Adrenal gland (tissue), 12 donors: ENCODE measurements around the gene HOXD13. TPM values are rescaled to one million over a fixed set of nuclear protein-coding genes. Genes with fewer than 3 reads are reported as not detected.
A peak's percentile ranks its signal among the peaks of the same experiment; 100 is the strongest.

Experiments
- DNase-seq, 7 donors: peaks; one replicate each; pipeline ENCODE4 v3.0.0-alpha.2; 2019 to 2020
- H3K27ac ChIP-seq, 5 donors: fragments of 200-600 bp; sonication (generic) in 4 of 5; 1 replicate in 3 of 5; 2 replicates in 2 of 5; pipeline versions ENCODE4 v1.5.1 to v1.8.0; 2016 to 2020; ENCODE audit warnings: mild to moderate bottlenecking in 1 of 5
- H3K27me3 ChIP-seq: fragments of 200-600 bp; 2 replicates; pipeline ENCODE4 v1.8.0; 2021
- H3K36me3 ChIP-seq, 2 donors: fragments of 200-600 bp; replicated peaks in 1 of 2; 1 replicate in 1 of 2; 2 replicates in 1 of 2; pipeline versions ENCODE4 v1.5.1 to v1.8.0; 2018 to 2022
- H3K4me1 ChIP-seq, 2 donors: fragments of 200-600 bp; replicated peaks in 1 of 2; 1 replicate in 1 of 2; 2 replicates in 1 of 2; pipeline versions ENCODE4 v1.5.1 to v1.8.0; 2018 to 2021
- H3K4me3 ChIP-seq, 4 donors: fragments of 200-600 bp; sonication (generic) in 3 of 4; one replicate each; pipeline ENCODE4 v1.5.1; 2016 to 2018
- H3K9me3 ChIP-seq, 3 donors: fragments of 200-600 bp; sonication (generic) in 1 of 3; replicated peaks in 1 of 3; 1 replicate in 2 of 3; 2 replicates in 1 of 3; pipeline versions ENCODE4 v1.5.1 to v1.8.0; 2016 to 2021
- POLR2A ChIP-seq, 2 donors: fragments of 450-650 bp; IDR thresholded peaks; one replicate each; pipeline ENCODE4 v1.6.1; 2017; ENCODE audit warnings: antibody characterized with exemption in 2 of 2, mild to moderate bottlenecking in 2 of 2, moderate library complexity in 1 of 2
- WGBS, 4 donors: extraction: QIAGEN DNeasy Blood & Tissue Kit in 2 of 4; methylation state at CpG; one replicate each; pipeline versions ENCODE4 v1.1.5 to v1.1.7; 2013 to 2017; 5-methylcytosine and 5-hydroxymethylcytosine counted together
- intact Hi-C, 2 donors: fragments of 100-400 bp; cut with DNase I; formaldehyde crosslinking; loops; one replicate each; pipeline versions ENCODE4 v1.14.1 to v1.15.0; 2022 to 2023
- polyA plus RNA-seq, 3 donors: library from polyadenylated mRNA; stranded (reverse); fragments of 200-250 nt in 2 of 3; fragments of 350-450 nt in 1 of 3; fragmentation: Illumina TruSeq in 1 of 3; extraction: RNeasy Lipid Tissue Mini Kit (QIAGEN cat#74804) in 1 of 3; gene quantifications; one replicate each; pipeline ENCODE4 v1.2.3, GENCODE V29; 2013 to 2014
- total RNA-seq, 9 donors: library from RNA; depleted of rRNA in 4 of 9; stranded (reverse); fragments of >200 nt in 4 of 9; fragments of 120-200 nt in 1 of 9; fragmentation: NEBNext Ultra II Directional in 1 of 9; extraction: Animal tissue kit (Norgen Biotek cat#: 25700) in 1 of 9; gene quantifications; one replicate each; pipeline versions ENCODE4 v1.1.0 to v1.2.4, GENCODE V29; 2013 to 2023
- TF ChIP-seq, protein P1 (sequence below), 6 experiments: fragments of 450-650 bp in 4 of 6; fragments of 200-600 bp in 2 of 6; sonication (generic) in 1 of 6; IDR thresholded peaks; 1 replicate in 5 of 6; 2 replicates in 1 of 6; pipeline versions ENCODE4 v1.5.1 to v1.8.0; 2016 to 2021; ENCODE audit warnings: antibody characterized with exemption in 6 of 6, mild to moderate bottlenecking in 2 of 6, moderate library complexity in 1 of 6
- donor health status: healthy with polysubstance abuse.
- donor health status: Bipolar disorder and iron deficiency.
- donor health status: DM: yes; HTN: yes; CAD: no.
- donor health status: DM: no; HTN: no; CAD: no.
- donor health status: DM: no; HTN: no; CAD: no.
- donor health status: DM: yes; HTN: yes; CAD: no.

The HOXD13 gene
- total and polyA plus RNA-seq, 12 donors: not detected

DNA sequence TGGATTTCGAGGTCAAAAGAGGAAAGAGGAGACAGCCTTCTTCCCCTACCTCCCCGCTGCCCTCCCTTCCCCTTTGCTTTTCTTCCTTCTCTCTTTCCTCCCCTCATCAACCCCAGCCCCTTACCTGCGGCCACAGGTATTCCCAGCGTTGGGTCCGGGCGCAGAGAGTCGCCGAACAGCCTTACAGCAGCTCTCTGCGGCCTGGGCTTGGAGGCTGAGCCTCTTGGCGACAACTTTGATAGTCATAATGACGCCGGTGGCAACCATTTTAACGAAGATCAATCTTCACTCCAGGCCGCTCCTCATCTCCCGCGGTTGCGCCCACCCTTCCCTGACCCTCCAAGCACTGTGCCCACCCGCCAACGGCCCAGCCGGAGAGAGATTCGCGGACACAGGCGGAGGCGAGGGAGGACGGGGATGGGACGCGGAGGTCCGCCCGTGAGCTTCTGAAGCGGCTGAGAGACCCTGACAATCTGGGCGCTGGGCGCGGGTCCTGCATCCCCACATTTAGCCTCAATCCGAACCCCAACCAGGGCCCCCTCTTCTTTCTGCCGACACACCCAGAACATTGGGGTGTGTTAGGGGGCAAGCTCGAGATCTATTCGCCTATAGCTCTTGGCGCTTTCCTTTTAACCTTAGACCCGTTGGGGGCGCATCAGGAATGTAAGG lies 7.3 kb upstream of the HOXD13 start:
- DNase-seq: peak in 1 of 7 donors; percentile 42
- H3K27ac ChIP-seq: no peak overlapping the region
- 4 to 10% (median 9%) methylated on average over 17 to 40 of the region's 40 CpGs for WGBS, 4 donors
- TF ChIP-seq, protein P1, sequence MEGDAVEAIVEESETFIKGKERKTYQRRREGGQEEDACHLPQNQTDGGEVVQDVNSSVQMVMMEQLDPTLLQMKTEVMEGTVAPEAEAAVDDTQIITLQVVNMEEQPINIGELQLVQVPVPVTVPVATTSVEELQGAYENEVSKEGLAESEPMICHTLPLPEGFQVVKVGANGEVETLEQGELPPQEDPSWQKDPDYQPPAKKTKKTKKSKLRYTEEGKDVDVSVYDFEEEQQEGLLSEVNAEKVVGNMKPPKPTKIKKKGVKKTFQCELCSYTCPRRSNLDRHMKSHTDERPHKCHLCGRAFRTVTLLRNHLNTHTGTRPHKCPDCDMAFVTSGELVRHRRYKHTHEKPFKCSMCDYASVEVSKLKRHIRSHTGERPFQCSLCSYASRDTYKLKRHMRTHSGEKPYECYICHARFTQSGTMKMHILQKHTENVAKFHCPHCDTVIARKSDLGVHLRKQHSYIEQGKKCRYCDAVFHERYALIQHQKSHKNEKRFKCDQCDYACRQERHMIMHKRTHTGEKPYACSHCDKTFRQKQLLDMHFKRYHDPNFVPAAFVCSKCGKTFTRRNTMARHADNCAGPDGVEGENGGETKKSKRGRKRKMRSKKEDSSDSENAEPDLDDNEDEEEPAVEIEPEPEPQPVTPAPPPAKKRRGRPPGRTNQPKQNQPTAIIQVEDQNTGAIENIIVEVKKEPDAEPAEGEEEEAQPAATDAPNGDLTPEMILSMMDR (IDR thresholded peaks at IDR 0.05): no peak
- TF ChIP-seq POLR2A (IDR thresholded peaks at IDR 0.05): no peak
- peaks cover 4 to 8% of the 10 kb centered on the region in 2 donors for H3K4me1 ChIP-seq
- no peaks in the 10 kb centered on the region for H3K9me3 ChIP-seq
- H3K36me3 ChIP-seq: no peaks in the 10 kb centered on the region
- intact Hi-C loops: loop anchor here in 1 of 2 donors (10.0 kb wide), 1 partner anchor 400 kb away; no protein-coding TSS in a partner anchor
- H3K27me3 ChIP-seq: peaks cover 97% of the 10 kb centered on the region
- no peak overlapping the region for H3K4me3 ChIP-seq

DNA sequence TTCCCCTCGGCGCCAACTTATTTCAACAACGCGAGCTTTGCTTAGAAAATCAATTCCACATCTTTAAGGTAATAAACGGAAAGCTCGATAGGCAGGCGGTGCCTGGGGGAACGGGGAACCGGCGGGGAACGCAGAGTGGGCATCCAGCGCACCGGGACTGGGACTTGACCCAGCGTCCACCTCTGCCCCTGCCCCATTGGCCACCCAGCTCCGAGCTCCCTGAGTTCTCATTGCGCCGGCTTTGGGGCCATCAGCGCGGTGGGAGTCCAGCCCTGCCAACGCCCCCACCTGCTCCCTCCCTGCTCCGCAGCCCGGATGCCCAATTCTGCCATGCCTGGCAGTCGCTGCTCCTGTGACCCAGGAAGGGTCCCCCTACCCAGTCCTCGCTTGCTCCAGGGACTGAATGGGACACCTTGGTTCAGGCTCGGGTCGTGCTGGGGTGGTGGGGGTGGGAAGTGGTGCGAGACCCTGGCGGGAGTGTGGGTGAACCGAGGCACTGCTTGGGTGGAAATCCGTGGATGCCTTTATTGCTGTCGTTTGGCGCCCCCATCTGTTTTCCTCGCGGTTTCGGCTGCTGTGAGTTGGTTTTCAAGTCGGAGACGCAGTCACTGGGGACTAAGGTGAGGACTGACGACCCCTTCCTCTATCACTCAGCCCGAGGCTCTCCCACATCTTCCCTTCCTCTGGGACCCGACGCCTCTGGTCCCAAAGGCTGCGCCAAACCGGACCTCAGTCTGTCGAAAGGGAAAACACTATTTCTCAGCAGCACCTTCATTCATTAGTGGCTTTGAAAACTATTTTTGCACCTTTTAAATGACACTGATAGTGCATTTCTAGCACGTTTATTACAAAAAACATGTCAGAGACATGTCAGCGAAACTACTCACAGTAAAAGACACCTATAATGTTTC lies 6.4 kb upstream of the HOXD13 start:
- 4 to 8% (median 4%) methylated on average over 30 to 46 of the region's 46 CpGs for WGBS, 4 donors
- Histone ChIP-seq H3K4me3 (no peak overlapping the region), H3K36me3 (no peaks in the 10 kb centered on the region), H3K27ac (no peak overlapping the region), H3K9me3 (no peaks in the 10 kb centered on the region), H3K4me1 (peaks cover 4 to 8% of the 10 kb centered on the region in 2 donors), H3K27me3 (peaks cover 96% of the 10 kb centered on the region)
- no peak for TF ChIP-seq POLR2A (IDR thresholded peaks at IDR 0.05)
- TF ChIP-seq, protein P1 (IDR thresholded peaks at IDR 0.05): peak in 4 of 6 experiments; percentile 21 to 47 (median 36)
- peak in 3 of 7 donors; percentile 44 to 65 (median 44) for DNase-seq
- intact Hi-C loops: loop anchor here in 1 of 2 donors (10.0 kb wide), 1 partner anchor 401 kb away; no protein-coding TSS in a partner anchor

DNA sequence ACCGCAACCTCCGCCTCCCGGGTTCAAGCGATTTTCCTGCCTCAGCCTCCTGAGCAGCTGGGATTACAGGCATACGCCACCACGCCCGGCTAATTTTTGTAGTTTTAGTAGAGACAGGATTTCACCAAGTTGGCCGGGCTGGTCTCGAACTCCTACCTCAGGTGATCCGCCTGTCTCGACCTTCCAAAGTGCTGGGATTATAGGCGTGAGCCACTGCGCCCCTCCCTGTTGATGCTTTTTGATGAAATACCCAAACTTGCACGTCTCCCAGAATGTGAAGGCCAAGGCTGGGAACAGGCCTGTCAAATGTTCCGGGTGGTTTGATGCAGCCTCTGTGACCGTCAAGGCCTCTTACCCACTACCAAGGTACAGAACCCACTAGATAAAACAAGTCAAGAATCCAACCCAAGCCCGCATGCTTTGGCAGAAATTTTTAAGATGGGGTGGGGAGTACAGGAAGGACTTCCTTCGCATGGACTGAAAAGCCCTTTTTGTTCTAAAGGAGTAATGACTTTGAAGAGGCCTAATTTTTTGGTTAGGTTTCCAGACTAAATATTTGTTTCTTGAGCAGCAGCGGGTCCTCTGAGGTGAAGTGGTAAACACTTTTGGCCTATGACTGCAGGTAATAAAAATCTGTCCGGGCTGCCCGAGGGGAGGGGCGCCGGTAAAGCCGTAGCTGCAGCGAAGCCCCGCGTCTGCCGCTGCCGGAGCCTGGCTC lies 5.0 kb upstream of the HOXD13 start:
- TF ChIP-seq, protein P1 (IDR thresholded peaks at IDR 0.05): no peak
- TF ChIP-seq POLR2A (IDR thresholded peaks at IDR 0.05): no peak
- intact Hi-C loops: loop anchor here in 1 of 2 donors (10.0 kb wide), 1 partner anchor 403 kb away; no protein-coding TSS in a partner anchor
- Histone ChIP-seq H3K27ac (no peak overlapping the region), H3K4me3 (peak overlapping the region in 1 of 4 donors; percentile 7), H3K9me3 (no peaks in the 10 kb centered on the region), H3K4me1 (peaks cover 4 to 10% of the 10 kb centered on the region in 2 donors), H3K36me3 (no peaks in the 10 kb centered on the region), H3K27me3 (peaks cover 96% of the 10 kb centered on the region)
- WGBS, 4 donors: 28 to 37% (median 32%) methylated on average over 25 to 29 of the region's 29 CpGs
- DNase-seq: peak in 1 of 7 donors; percentile 35
